GM12874 (cell line): Measurements from ENCODE around the gene HLA-DOA.

Experiments
- TF ChIP-seq, protein P1 (sequence below): IDR thresholded peaks from 2 replicates; pipeline ENCODE4 v1.5.1; 2011; ENCODE audit warnings: low read depth, mild to moderate bottlenecking, control low read depth, low read length, moderate library complexity; ENCODE audit not compliant: insufficient read depth

HLA-DOA gene

DNA sequence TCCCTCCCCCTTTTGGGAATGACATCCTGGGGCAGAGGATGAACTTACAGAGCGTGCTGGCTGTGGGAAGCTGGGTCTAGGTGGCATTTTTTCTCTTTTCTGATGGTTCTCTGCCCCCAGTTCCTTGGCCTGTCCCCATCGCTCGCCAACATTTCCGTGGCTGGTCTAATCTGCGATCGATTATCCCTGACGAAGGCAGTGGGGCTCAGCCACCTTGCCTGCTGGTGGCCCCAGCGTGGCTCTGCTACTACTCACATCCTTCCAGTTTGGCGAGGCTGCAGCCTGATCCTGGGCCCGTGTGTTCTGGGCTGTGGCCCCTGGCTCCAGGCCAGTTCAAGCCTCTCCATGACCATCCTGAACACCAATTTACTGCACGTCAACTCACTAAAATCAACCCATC lies 6.4 kb upstream of the HLA-DOA start:
- TF ChIP-seq, protein P1, sequence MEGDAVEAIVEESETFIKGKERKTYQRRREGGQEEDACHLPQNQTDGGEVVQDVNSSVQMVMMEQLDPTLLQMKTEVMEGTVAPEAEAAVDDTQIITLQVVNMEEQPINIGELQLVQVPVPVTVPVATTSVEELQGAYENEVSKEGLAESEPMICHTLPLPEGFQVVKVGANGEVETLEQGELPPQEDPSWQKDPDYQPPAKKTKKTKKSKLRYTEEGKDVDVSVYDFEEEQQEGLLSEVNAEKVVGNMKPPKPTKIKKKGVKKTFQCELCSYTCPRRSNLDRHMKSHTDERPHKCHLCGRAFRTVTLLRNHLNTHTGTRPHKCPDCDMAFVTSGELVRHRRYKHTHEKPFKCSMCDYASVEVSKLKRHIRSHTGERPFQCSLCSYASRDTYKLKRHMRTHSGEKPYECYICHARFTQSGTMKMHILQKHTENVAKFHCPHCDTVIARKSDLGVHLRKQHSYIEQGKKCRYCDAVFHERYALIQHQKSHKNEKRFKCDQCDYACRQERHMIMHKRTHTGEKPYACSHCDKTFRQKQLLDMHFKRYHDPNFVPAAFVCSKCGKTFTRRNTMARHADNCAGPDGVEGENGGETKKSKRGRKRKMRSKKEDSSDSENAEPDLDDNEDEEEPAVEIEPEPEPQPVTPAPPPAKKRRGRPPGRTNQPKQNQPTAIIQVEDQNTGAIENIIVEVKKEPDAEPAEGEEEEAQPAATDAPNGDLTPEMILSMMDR, result no peak

DNA sequence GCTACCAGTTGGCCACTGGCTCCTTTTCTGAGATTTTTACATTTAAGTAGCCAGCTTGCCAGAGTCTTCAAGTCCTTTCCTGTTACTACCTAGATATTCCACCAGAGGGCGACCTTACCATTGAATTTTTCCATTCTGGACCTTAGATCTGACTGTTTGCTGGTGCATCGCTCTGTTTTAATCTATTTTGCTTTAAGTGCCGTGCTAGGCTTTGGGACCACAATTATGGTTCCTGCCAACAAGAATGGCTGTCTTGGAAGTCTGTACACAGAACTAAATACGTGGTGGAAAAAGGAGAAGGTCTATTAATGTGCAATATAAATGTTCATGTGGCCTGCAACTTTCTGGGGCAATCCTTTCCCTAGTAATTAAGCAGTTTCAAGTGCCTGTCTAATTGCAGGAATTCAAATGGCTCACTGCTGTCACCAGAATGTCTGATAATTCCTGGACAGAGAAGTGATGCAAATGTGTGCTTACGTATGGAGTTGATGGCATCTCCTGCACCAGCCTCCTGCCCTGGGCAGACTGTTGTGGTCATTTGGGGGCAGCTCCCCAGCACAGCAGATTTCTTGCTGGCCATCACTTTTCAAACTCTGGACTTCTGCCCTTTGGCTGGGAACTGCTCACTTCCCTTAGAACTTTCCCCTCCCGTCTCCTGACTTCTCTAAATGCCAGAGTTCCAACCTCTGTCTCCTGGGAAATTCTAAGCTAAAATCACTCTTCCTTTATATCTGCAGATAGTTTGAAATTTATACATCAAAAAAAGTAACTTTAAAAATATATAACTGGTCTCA lies 5.6 kb upstream of the HLA-DOA start:
- TF ChIP-seq, protein P1, result peak; percentile 45; the same call in 1 of the 2 replicates

DNA sequence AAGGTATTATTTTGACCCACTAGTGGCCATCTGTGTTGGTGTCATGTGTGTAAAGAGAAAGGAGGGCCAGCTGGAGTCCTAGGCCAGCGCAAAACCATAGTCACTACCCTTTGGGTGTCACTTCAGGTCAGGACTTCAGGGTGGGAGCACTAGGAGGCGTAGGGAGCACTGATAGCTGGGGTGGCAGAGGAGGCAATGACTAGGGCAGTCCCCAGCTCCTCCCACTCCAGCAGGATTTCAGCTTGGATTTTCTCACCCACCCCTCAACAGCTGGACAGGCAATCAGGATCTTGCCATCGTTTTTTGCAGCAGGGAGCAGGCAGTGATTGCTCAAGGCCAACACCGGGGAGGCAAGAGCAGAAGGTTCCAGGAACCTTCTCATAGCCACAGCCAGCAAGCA lies 4.2 kb upstream of the HLA-DOA start:
- TF ChIP-seq, protein P1, result no peak

- TF ChIP-seq, protein P1, result no peak
Measured at GRCh38 chr6:33010356-33010755, 965 bp upstream of the HLA-DOA start.

- TF ChIP-seq, protein P1, result no peak
Measured at GRCh38 chr6:33007831-33008400, 1.5 kb downstream of the HLA-DOA start.

DNA sequence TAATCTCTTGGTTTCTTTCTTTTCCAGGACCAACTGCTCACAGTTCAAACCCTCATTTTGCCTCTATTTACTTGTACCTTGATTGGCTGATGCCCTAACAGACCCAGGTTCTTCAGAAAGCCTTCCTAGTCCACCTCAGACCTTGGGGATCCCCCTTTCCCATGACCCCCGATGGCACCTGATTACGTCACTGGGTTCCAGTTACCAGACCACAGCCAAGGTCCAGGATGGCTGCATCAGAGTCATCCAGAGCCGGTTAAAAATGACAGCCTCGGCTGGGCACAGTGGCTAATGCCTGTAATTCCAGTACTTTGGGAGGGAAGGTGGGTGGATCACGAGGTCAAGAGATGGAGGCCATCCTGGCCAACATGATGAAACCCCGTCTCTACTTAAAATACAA lies 4.5 kb downstream of the HLA-DOA start:
- TF ChIP-seq, protein P1, result no peak

DNA sequence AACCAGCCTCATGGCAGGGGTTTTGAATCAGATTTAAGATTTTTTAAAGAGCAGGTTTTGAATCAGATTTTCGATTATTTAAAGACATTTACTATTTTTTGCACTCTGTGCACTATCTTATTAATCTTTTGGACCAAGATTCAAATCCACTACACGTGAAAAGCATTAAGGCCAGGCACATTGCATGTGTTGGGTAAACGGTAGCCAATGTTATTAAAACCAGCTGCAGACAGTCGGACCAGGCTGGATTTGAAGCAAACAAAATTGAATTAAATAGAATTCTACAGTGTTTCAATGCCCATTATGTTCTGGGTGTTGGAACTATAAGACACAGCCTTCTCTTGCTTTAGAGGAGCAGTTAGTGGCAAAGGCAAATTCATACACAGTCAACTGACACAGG lies 7.7 kb downstream of the HLA-DOA start:
- TF ChIP-seq, protein P1, result no peak
